HL-60 (cell line): ENCODE measurements around the gene AHRR.

Source experiments
- TF ChIP-seq, protein P1 (sequence below): IDR thresholded peaks from one replicate; pipeline ENCODE4 v1.5.1; 2011; ENCODE audit warnings: low read length, control low read depth, inconsistent platforms; ENCODE audit not compliant: insufficient read depth
- TF ChIP-seq, protein P2 (sequence below): IDR thresholded peaks from 2 replicates; pipeline ENCODE4 v1.6.1; 2012; ENCODE audit warnings: low read depth; ENCODE audit not compliant: insufficient replicate concordance

DNA sequence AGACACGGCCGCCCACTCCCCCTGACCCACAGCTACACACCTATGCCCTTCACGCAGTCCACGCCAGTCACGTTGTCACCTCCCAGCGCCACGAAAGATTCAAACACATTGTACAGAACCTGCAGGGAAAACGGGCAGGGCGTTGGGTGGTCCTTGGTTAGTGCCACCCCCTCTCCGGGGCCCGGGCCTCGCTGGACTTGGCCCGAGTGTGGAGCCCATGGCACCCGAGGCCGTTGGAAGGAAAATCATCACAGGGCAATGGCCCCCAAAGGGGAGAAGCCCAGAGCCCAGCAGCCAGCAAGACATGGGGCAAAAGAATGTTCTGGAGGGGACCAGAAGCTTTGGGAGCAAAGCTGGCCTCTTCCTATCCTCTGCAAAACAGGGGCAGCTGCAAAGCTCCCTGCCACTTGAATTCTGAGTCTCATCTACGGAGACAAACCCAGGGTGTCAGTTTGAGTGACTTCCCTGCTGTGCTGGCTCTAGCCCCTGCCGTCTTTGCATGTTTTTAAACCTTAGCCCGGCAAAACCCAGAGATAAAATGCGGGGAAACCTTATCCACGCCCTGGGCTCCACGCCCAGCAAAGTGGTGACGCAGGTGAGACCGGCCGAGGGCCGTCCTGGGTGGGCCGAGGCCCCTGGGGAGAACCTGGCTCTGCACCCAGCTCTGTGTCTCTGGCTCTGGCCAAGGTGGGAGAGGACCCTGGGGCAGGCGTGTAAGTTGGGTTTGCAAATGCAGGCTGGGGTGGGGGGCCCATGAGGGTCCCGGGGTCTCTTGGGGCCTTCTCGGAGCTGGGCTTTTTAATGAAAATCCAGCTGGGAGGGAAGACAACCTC lies 163.8 kb downstream of the AHRR start:
- TF ChIP-seq, protein P1, sequence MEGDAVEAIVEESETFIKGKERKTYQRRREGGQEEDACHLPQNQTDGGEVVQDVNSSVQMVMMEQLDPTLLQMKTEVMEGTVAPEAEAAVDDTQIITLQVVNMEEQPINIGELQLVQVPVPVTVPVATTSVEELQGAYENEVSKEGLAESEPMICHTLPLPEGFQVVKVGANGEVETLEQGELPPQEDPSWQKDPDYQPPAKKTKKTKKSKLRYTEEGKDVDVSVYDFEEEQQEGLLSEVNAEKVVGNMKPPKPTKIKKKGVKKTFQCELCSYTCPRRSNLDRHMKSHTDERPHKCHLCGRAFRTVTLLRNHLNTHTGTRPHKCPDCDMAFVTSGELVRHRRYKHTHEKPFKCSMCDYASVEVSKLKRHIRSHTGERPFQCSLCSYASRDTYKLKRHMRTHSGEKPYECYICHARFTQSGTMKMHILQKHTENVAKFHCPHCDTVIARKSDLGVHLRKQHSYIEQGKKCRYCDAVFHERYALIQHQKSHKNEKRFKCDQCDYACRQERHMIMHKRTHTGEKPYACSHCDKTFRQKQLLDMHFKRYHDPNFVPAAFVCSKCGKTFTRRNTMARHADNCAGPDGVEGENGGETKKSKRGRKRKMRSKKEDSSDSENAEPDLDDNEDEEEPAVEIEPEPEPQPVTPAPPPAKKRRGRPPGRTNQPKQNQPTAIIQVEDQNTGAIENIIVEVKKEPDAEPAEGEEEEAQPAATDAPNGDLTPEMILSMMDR: no peak
- TF ChIP-seq, protein P2, sequence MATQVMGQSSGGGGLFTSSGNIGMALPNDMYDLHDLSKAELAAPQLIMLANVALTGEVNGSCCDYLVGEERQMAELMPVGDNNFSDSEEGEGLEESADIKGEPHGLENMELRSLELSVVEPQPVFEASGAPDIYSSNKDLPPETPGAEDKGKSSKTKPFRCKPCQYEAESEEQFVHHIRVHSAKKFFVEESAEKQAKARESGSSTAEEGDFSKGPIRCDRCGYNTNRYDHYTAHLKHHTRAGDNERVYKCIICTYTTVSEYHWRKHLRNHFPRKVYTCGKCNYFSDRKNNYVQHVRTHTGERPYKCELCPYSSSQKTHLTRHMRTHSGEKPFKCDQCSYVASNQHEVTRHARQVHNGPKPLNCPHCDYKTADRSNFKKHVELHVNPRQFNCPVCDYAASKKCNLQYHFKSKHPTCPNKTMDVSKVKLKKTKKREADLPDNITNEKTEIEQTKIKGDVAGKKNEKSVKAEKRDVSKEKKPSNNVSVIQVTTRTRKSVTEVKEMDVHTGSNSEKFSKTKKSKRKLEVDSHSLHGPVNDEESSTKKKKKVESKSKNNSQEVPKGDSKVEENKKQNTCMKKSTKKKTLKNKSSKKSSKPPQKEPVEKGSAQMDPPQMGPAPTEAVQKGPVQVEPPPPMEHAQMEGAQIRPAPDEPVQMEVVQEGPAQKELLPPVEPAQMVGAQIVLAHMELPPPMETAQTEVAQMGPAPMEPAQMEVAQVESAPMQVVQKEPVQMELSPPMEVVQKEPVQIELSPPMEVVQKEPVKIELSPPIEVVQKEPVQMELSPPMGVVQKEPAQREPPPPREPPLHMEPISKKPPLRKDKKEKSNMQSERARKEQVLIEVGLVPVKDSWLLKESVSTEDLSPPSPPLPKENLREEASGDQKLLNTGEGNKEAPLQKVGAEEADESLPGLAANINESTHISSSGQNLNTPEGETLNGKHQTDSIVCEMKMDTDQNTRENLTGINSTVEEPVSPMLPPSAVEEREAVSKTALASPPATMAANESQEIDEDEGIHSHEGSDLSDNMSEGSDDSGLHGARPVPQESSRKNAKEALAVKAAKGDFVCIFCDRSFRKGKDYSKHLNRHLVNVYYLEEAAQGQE: no peak
